Fibroblast of lung (primary cell): ENCODE measurements around the gene INSRR.

ENCODE experiments used
- CTCF ChIP-seq, 2 donors: IDR thresholded peaks in 1 of 2; conservative IDR thresholded peaks in 1 of 2; 1 replicate in 1 of 2; 2 replicates in 1 of 2; pipeline ENCODE4 v1.5.1; 2011 to 2012; ENCODE audit warnings: low read length in 2 of 2, control low read depth in 1 of 2, inconsistent platforms in 1 of 2, low read depth in 1 of 2, mild to moderate bottlenecking in 1 of 2
- EZH2 ChIP-seq: IDR thresholded peaks from 2 replicates; pipeline ENCODE4 v1.5.1; 2012; ENCODE audit warnings: low read length, control low read depth, mild to moderate bottlenecking; ENCODE audit errors: missing control alignments

- TF ChIP-seq EZH2 (no peak), CTCF (conservative IDR thresholded peaks at IDR 0.05 in 1 of 2, IDR thresholded peaks at IDR 0.05 in 1 of 2; ENCODE audit: low read depth in 1 of 2, low read length in 2 of 2) (no peak)
Measured at GRCh38 chr1:156846643-156847042, 12.3 kb downstream of the INSRR start.
